HEK293 (cell line): ENCODE measurements around the gene PLK5.
A peak's percentile ranks its signal among the peaks of the same experiment; 100 is the strongest.

Source experiments
- CTCF ChIA-PET: fragments of 350-600 bp; formaldehyde crosslinking; extraction: SDS; loops from one replicate; lab custom pipeline; 2021; ENCODE audit warnings: antibody characterized with exemption; lab: Yijun Ruan, JAX
- POLR2A ChIA-PET: fragments of 300-600 bp; formaldehyde crosslinking; extraction: SDS; loops from one replicate; lab custom pipeline; 2020; ENCODE audit warnings: antibody characterized with exemption, inconsistent platforms; lab: Yijun Ruan, JAX
- H3K27ac ChIP-seq: fragments of 200-500 bp; sonication (Bioruptor generic); 2 replicates; pipeline ENCODE4 v1.5.1; 2014; ENCODE audit warnings: low read depth, low read length, control low read depth, inconsistent platforms; ENCODE audit errors: extremely low read depth
- H3K36me3 ChIP-seq, 2 experiments: fragments of 200-500 bp in 1 of 2; sonication (Bioruptor generic) in 1 of 2; 1 replicate in 1 of 2; 2 replicates in 1 of 2; pipeline ENCODE4 v1.5.1; 2014 to 2017; ENCODE audit warnings: inconsistent platforms in 2 of 2, low read length in 2 of 2; ENCODE audit not compliant: control insufficient read depth in 2 of 2, insufficient read depth in 1 of 2
- H3K4me1 ChIP-seq: fragments of 200-500 bp; sonication (Bioruptor generic); 2 replicates; pipeline ENCODE4 v1.5.1; 2014; ENCODE audit warnings: mild to moderate bottlenecking, low read length, inconsistent platforms; ENCODE audit not compliant: control insufficient read depth, insufficient read depth
- H3K4me3 ChIP-seq: 2 replicates; pipeline ENCODE4 v1.5.1; 2011; ENCODE audit warnings: low read depth, mild to moderate bottlenecking, control low read depth, low read length, moderate library complexity
- H3K9me3 ChIP-seq: fragments of 200-500 bp; sonication (Bioruptor generic); 2 replicates; pipeline ENCODE4 v1.5.1; 2014; ENCODE audit warnings: low read depth, low read length, inconsistent platforms; ENCODE audit not compliant: control insufficient read depth, insufficient read depth
- GLI4 ChIP-seq: fragments of 450-650 bp; formaldehyde crosslinking; IDR thresholded peaks from 2 replicates; pipeline ENCODE4 v1.5.1; 2016; ENCODE audit warnings: missing biosample characterization, missing genetic modification characterization
- KLF16 ChIP-seq: fragments of 450-650 bp; formaldehyde crosslinking; IDR thresholded peaks from 2 replicates; pipeline ENCODE4 v1.5.1; 2017; ENCODE audit warnings: missing biosample characterization, missing genetic modification characterization
- KLF8 ChIP-seq: fragments of 450-650 bp; formaldehyde crosslinking; IDR thresholded peaks from 2 replicates; pipeline ENCODE4 v1.5.1; 2016; ENCODE audit warnings: missing biosample characterization, missing genetic modification characterization
- PRDM1 ChIP-seq: fragments of 450-650 bp; formaldehyde crosslinking; IDR thresholded peaks from 2 replicates; pipeline ENCODE4; 2016; ENCODE audit warnings: missing biosample characterization, missing genetic modification characterization
- SP2 ChIP-seq: fragments of 450-650 bp; formaldehyde crosslinking; IDR thresholded peaks from 2 replicates; pipeline ENCODE4 v1.5.1; 2016; ENCODE audit warnings: missing biosample characterization, missing genetic modification characterization
- SP3 ChIP-seq: fragments of 450-650 bp; formaldehyde crosslinking; IDR thresholded peaks from 2 replicates; pipeline ENCODE4 v1.5.1; 2016; ENCODE audit warnings: missing biosample characterization, missing genetic modification characterization
- SP7 ChIP-seq: fragments of 450-650 bp; formaldehyde crosslinking; IDR thresholded peaks from 2 replicates; pipeline ENCODE4 v1.5.1; 2016; ENCODE audit warnings: missing biosample characterization, missing genetic modification characterization
- ZBTB21 ChIP-seq: fragments of 450-650 bp; formaldehyde crosslinking; IDR thresholded peaks from 2 replicates; pipeline ENCODE4 v1.5.1; 2017; ENCODE audit warnings: missing biosample characterization, missing genetic modification characterization
- ZBTB26 ChIP-seq: fragments of 450-650 bp; formaldehyde crosslinking; optimal IDR thresholded peaks from 2 replicates; pipeline ENCODE3; 2016; ENCODE audit warnings: missing biosample characterization, mild to moderate bottlenecking, missing genetic modification characterization
- ZBTB48 ChIP-seq: fragments of 450-650 bp; formaldehyde crosslinking; IDR thresholded peaks from 2 replicates; pipeline ENCODE4 v1.5.1; 2016; ENCODE audit warnings: missing biosample characterization, missing genetic modification characterization
- ZBTB7A ChIP-seq: fragments of 450-650 bp; formaldehyde crosslinking; IDR thresholded peaks from 2 replicates; pipeline ENCODE4 v1.5.1; 2016; ENCODE audit warnings: low read depth, missing biosample characterization, missing genetic modification characterization
- ZBTB8A ChIP-seq: fragments of 450-650 bp; formaldehyde crosslinking; IDR thresholded peaks from 2 replicates; pipeline ENCODE4 v1.5.1; 2016; ENCODE audit warnings: missing biosample characterization, missing genetic modification characterization
- ZEB2 ChIP-seq: fragments of 450-650 bp; formaldehyde crosslinking; IDR thresholded peaks from 2 replicates; pipeline ENCODE4 v1.5.1; 2016; ENCODE audit warnings: missing biosample characterization, missing genetic modification characterization
- ZFHX2 ChIP-seq: fragments of 450-650 bp; formaldehyde crosslinking; conservative IDR thresholded peaks from 2 replicates; pipeline ENCODE4 v1.5.1; 2016; ENCODE audit warnings: missing biosample characterization, missing genetic modification characterization
- ZFP69B ChIP-seq: fragments of 450-650 bp; formaldehyde crosslinking; IDR thresholded peaks from 2 replicates; pipeline ENCODE4 v1.5.1; 2016; ENCODE audit warnings: missing biosample characterization, missing genetic modification characterization
- ZNF169 ChIP-seq: fragments of 450-650 bp; formaldehyde crosslinking; IDR thresholded peaks from 2 replicates; pipeline ENCODE4 v1.5.1; 2016; ENCODE audit warnings: missing biosample characterization, missing genetic modification characterization
- ZNF2 ChIP-seq: fragments of 450-650 bp; formaldehyde crosslinking; IDR thresholded peaks from 2 replicates; pipeline ENCODE4 v1.5.1; 2016; ENCODE audit warnings: missing biosample characterization, missing genetic modification characterization
- ZNF211 ChIP-seq: fragments of 450-650 bp; formaldehyde crosslinking; IDR thresholded peaks from 2 replicates; pipeline ENCODE4 v1.5.1; 2016; ENCODE audit warnings: low read depth, missing biosample characterization, missing genetic modification characterization
- ZNF24 ChIP-seq: fragments of 450-650 bp; formaldehyde crosslinking; IDR thresholded peaks from 2 replicates; pipeline ENCODE4 v1.5.1; 2016; ENCODE audit warnings: missing biosample characterization, missing genetic modification characterization
- ZNF335 ChIP-seq: fragments of 450-650 bp; formaldehyde crosslinking; conservative IDR thresholded peaks from 2 replicates; pipeline ENCODE4 v1.5.1; 2016; ENCODE audit warnings: missing biosample characterization, missing genetic modification characterization
- ZNF341 ChIP-seq: fragments of 450-650 bp; formaldehyde crosslinking; IDR thresholded peaks from 2 replicates; pipeline ENCODE4; 2016; ENCODE audit warnings: low read depth, missing biosample characterization, missing genetic modification characterization
- ZNF560 ChIP-seq: fragments of 450-650 bp; formaldehyde crosslinking; IDR thresholded peaks from 2 replicates; pipeline ENCODE4 v1.5.1; 2017; ENCODE audit warnings: missing biosample characterization, missing genetic modification characterization, borderline replicate concordance
- ZNF571 ChIP-seq: fragments of 450-650 bp; formaldehyde crosslinking; IDR thresholded peaks from 2 replicates; pipeline ENCODE4 v1.5.0; 2017; ENCODE audit warnings: missing biosample characterization, missing genetic modification characterization
- ZNF664 ChIP-seq: fragments of 450-650 bp; formaldehyde crosslinking; IDR thresholded peaks from 2 replicates; pipeline ENCODE4 v1.5.1; 2016; ENCODE audit warnings: missing biosample characterization, missing genetic modification characterization
- ZNF670 ChIP-seq: fragments of 450-650 bp; formaldehyde crosslinking; IDR thresholded peaks from 2 replicates; pipeline ENCODE4 v1.5.1; 2016; ENCODE audit warnings: missing biosample characterization, missing genetic modification characterization, low read depth
- ZNF792 ChIP-seq: fragments of 450-650 bp; formaldehyde crosslinking; IDR thresholded peaks from 2 replicates; pipeline ENCODE4 v1.5.1; 2016; ENCODE audit warnings: missing biosample characterization, missing genetic modification characterization
- ZSCAN23 ChIP-seq: fragments of 450-650 bp; formaldehyde crosslinking; IDR thresholded peaks from 2 replicates; pipeline ENCODE4 v1.5.1; 2016; ENCODE audit warnings: missing biosample characterization, missing genetic modification characterization
- ZSCAN30 ChIP-seq: fragments of 450-650 bp; IDR thresholded peaks from 2 replicates; pipeline ENCODE4 v1.5.1; 2018; ENCODE audit warnings: missing biosample characterization, mild to moderate bottlenecking, missing genetic modification characterization, moderate library complexity
- TF ChIP-seq, protein P1 (sequence below): fragments of 450-650 bp; formaldehyde crosslinking; IDR thresholded peaks from 2 replicates; pipeline ENCODE4 v1.5.1; 2016; ENCODE audit warnings: missing biosample characterization, missing genetic modification characterization, low read depth
- TF ChIP-seq, protein P2 (sequence below): fragments of 450-650 bp; formaldehyde crosslinking; IDR thresholded peaks from 2 replicates; pipeline ENCODE4 v1.5.1; 2016; ENCODE audit warnings: missing biosample characterization, missing genetic modification characterization
- TF ChIP-seq, protein P3 (sequence below): fragments of 450-650 bp; formaldehyde crosslinking; IDR thresholded peaks from 2 replicates; pipeline ENCODE4 v1.5.1; 2017; ENCODE audit warnings: missing biosample characterization, missing genetic modification characterization

Gene PLK5

DNA sequence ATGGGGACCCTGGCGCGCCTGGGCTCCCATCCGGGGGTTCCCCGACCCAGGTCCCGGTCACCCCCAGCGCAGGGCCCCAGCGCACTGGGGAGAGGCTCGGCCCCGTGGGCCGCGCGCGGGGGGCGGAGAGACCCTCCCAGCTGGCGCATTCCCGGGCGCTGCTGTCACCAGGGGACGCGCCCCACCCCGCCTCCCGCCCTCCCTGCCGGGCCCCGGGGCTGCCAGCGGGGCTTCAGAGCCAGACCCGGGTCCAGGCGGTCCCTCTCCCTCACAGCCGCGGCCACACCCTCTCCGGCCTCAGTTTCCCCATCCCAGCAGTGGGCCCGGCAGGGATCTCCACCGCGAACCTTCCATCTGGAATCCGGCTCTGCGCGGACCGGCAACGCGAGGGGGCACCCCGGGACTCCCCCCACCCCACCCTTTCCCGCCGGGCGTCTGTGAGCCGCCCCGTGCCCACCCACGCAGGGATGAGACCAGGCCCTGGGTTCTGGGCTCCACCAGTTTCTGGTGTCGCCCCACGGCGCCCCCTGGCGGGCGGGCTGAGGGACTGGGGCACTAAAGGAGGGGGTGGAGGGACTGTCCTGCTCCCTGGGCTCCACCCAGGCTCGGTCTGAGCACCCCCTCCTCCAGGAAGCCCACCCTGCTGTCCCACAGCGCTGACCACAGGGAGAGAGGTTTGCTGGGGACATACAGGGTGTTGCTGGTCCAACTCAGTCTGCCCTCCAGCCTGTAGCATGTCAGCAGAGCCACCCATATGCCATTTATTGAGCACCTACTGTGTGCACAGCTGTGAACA lies 10.2 kb upstream of the PLK5 start:
- H3K36me3 ChIP-seq = no peaks in the 10 kb centered on the region
- no peaks in the 10 kb centered on the region for H3K4me1 ChIP-seq
- H3K27ac ChIP-seq = no peak overlapping the region
- peak overlapping the region; percentile 38 for H3K4me3 ChIP-seq
- H3K9me3 ChIP-seq = no peaks in the 10 kb centered on the region
- POLR2A ChIA-PET = no interaction called here
- CTCF ChIA-PET = no interaction called here
- TF ChIP-seq ZSCAN30 (tag by site-specific recombination) (peak; percentile 85), SP2 (tag by site-specific recombination) (peak; percentile 34; the same call in 1 of the 2 replicates), ZNF792 (tag by site-specific recombination) (peak; percentile 97), ZFP69B (tag by site-specific recombination) (peak; percentile 82; the same call in 1 of the 2 replicates), ZNF571 (tag by site-specific recombination) (no peak), ZNF211 (tag by site-specific recombination) (no peak), ZBTB7A (0 out of 2 replicates have a peak, but pooled peaks have one; percentile 20), ZNF560 (tag by site-specific recombination) (no peak), ZBTB21 (no peak), KLF16 (tag by site-specific recombination) (0 out of 2 replicates have a peak, but pooled peaks have one; percentile 31), SP7 (peak; percentile 54), GLI4 (tag by site-specific recombination) (no peak), ZBTB48 (tag by site-specific recombination) (peak; percentile 74; the same call in 1 of the 2 replicates), ZNF341 (tag by site-specific recombination) (peak; percentile 38; the same call in 1 of the 2 replicates), ZNF24 (tag by site-specific recombination) (no peak), SP3 (tag by site-specific recombination) (peak; percentile 71), ZNF664 (tag by site-specific recombination) (peak; percentile 56; the same call in 1 of the 2 replicates), PRDM1 (no peak), ZNF670 (tag by site-specific recombination) (no peak), ZFHX2 (tag by site-specific recombination) (peak; percentile 76), ZEB2 (tag by site-specific recombination) (peak; percentile 31; the same call in 1 of the 2 replicates), ZNF2 (tag by site-specific recombination) (peak; percentile 35; the same call in 1 of the 2 replicates), ZSCAN23 (tag by site-specific recombination) (0 out of 2 replicates have a peak, but pooled peaks have one; percentile 11), KLF8 (tag by site-specific recombination) (0 out of 2 replicates have a peak, but pooled peaks have one; percentile 65), ZBTB26 (peak; percentile 46), ZNF335 (peak; percentile 90), ZBTB8A (tag by site-specific recombination) (peak; percentile 65), ZNF169 (no peak)
- TF ChIP-seq, protein P1, sequence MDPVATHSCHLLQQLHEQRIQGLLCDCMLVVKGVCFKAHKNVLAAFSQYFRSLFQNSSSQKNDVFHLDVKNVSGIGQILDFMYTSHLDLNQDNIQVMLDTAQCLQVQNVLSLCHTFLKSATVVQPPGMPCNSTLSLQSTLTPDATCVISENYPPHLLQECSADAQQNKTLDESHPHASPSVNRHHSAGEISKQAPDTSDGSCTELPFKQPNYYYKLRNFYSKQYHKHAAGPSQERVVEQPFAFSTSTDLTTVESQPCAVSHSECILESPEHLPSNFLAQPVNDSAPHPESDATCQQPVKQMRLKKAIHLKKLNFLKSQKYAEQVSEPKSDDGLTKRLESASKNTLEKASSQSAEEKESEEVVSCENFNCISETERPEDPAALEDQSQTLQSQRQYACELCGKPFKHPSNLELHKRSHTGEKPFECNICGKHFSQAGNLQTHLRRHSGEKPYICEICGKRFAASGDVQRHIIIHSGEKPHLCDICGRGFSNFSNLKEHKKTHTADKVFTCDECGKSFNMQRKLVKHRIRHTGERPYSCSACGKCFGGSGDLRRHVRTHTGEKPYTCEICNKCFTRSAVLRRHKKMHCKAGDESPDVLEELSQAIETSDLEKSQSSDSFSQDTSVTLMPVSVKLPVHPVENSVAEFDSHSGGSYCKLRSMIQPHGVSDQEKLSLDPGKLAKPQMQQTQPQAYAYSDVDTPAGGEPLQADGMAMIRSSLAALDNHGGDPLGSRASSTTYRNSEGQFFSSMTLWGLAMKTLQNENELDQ = no peak
- TF ChIP-seq, protein P2, sequence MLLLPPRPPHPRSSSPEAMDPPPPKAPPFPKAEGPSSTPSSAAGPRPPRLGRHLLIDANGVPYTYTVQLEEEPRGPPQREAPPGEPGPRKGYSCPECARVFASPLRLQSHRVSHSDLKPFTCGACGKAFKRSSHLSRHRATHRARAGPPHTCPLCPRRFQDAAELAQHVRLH (tag by site-specific recombination) = peak; percentile 51; the same call in 1 of the 2 replicates
- TF ChIP-seq, protein P3, sequence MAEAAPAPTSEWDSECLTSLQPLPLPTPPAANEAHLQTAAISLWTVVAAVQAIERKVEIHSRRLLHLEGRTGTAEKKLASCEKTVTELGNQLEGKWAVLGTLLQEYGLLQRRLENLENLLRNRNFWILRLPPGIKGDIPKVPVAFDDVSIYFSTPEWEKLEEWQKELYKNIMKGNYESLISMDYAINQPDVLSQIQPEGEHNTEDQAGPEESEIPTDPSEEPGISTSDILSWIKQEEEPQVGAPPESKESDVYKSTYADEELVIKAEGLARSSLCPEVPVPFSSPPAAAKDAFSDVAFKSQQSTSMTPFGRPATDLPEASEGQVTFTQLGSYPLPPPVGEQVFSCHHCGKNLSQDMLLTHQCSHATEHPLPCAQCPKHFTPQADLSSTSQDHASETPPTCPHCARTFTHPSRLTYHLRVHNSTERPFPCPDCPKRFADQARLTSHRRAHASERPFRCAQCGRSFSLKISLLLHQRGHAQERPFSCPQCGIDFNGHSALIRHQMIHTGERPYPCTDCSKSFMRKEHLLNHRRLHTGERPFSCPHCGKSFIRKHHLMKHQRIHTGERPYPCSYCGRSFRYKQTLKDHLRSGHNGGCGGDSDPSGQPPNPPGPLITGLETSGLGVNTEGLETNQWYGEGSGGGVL (tag by site-specific recombination) = peak; percentile 34; the same call in 1 of the 2 replicates
